K562 (cell line): ENCODE data around the gene ECHDC3. TPM values are rescaled to one million over a fixed set of nuclear protein-coding genes. Genes with fewer than 3 reads are reported as not detected.

Experiments used
- ATAC-seq: fragments of 200-7000 bp; cut with Tn5 transposase; 3 replicates; pipeline ENCODE4 v1.9.1; 2020; ENCODE audit warnings: moderate library complexity
- BruUV-seq: library from RNA; stranded (reverse); fragments of 400-500 nt; replicated peaks from 2 replicates; lab custom pipeline; 2021; lab: Mats Ljungman, UMichigan
- CTCF ChIA-PET: fragments of 300-600 bp; formaldehyde crosslinking; extraction: SDS; loops from one replicate; lab custom pipeline; 2021; ENCODE audit warnings: low intra/inter-chr PET ratio; lab: Yijun Ruan, JAX
- POLR2A ChIA-PET: fragments of 300-600, 350-650 bp; sonication (Branson Sonifier 250); formaldehyde crosslinking; extraction: SDS; loops from one replicate; lab custom pipeline; 2021; ENCODE audit warnings: antibody characterized with exemption, inconsistent platforms; lab: Yijun Ruan, JAX
- DNase-seq, 4 experiments: peaks; one replicate each; pipeline versions ENCODE4 v3.0.0 to v3.0.0-alpha.2; 2011 to 2018; ENCODE audit warnings: low spot score in 3 of 4, mixed read lengths in 3 of 4; ENCODE audit errors: extremely low read depth in 1 of 4
- FAIRE-seq: peaks from 2 replicates; lab custom pipeline; 2011; peaks lifted over from hg19 to GRCh38; lab: Jason Lieb, UNC
- H2AFZ ChIP-seq: 2 replicates; pipeline ENCODE4 v1.6.0; 2011; ENCODE audit warnings: low read depth, low read length, control low read depth, inconsistent platforms
- H3K27ac ChIP-seq: fragments of 200-600 bp; 3 replicates; pipeline ENCODE4 v1.8.0; 2011; ENCODE audit warnings: low read depth, mild to moderate bottlenecking, control low read depth, inconsistent platforms, low read length, moderate library complexity, mixed read lengths; ENCODE audit errors: extremely low read depth
- H3K27me3 ChIP-seq, 2 experiments: fragments of 300-600 bp in 1 of 2; 2 replicates in 1 of 2; 3 replicates in 1 of 2; pipeline versions ENCODE4 v1.6.0 to v1.8.0; 2011; ENCODE audit warnings: inconsistent platforms in 2 of 2, low read length in 2 of 2, mild to moderate bottlenecking in 1 of 2, mixed read lengths in 1 of 2, moderate library complexity in 1 of 2; ENCODE audit not compliant: control insufficient read depth in 2 of 2, insufficient read depth in 2 of 2
- H3K36me3 ChIP-seq: fragments of 300-600 bp; 3 replicates; pipeline ENCODE4 v1.8.0; 2011; ENCODE audit warnings: mild to moderate bottlenecking, low read length, inconsistent platforms; ENCODE audit not compliant: control insufficient read depth, insufficient read depth
- H3K4me1 ChIP-seq, 2 experiments: fragments of 200-600 bp in 1 of 2; replicated peaks in 1 of 2; 2 replicates in 1 of 2; 3 replicates in 1 of 2; pipeline versions ENCODE4 v1.5.1 to v1.8.0; 2011; ENCODE audit warnings: inconsistent platforms in 2 of 2, low read length in 2 of 2, mild to moderate bottlenecking in 1 of 2, mixed read lengths in 1 of 2, moderate library complexity in 1 of 2; ENCODE audit not compliant: control insufficient read depth in 2 of 2, insufficient read depth in 2 of 2
- H3K4me2 ChIP-seq: 2 replicates; pipeline ENCODE4 v1.6.1; 2011; ENCODE audit warnings: low read length, control low read depth, inconsistent platforms, mixed read lengths; ENCODE audit not compliant: insufficient read depth
- H3K4me3 ChIP-seq: fragments of 200-600 bp; sonication (generic), shearing (Covaris generic); 2 replicates; pipeline ENCODE4 v1.5.1; 2016; ENCODE audit warnings: control low read depth, inconsistent platforms
- H3K79me2 ChIP-seq: fragments of 200-600 bp; 3 replicates; pipeline ENCODE4 v1.8.0; 2011; ENCODE audit warnings: low read length, inconsistent platforms; ENCODE audit not compliant: control insufficient read depth, insufficient read depth
- H3K9ac ChIP-seq, 2 experiments: 2 replicates each; pipeline versions ENCODE4 v1.6.0 to v1.6.1; 2011; ENCODE audit warnings: low read depth in 2 of 2, low read length in 2 of 2, control low read depth in 1 of 2, inconsistent platforms in 1 of 2, mild to moderate bottlenecking in 1 of 2, mixed read lengths in 1 of 2; ENCODE audit not compliant: insufficient read depth in 1 of 2
- H3K9me1 ChIP-seq: one replicate; pipeline ENCODE4 v1.6.0; 2011; ENCODE audit warnings: inconsistent platforms, mild to moderate bottlenecking, low read length, moderate library complexity; ENCODE audit not compliant: control insufficient read depth, insufficient read depth
- H3K9me3 ChIP-seq: replicated peaks from 2 replicates; pipeline ENCODE4 v1.5.1; 2011; ENCODE audit warnings: low read depth, low read length, inconsistent platforms; ENCODE audit not compliant: control insufficient read depth, insufficient read depth
- H4K20me1 ChIP-seq: replicated peaks from 2 replicates; pipeline ENCODE4 v1.6.1; 2011; ENCODE audit warnings: low read length, inconsistent platforms, mixed read lengths; ENCODE audit not compliant: control insufficient read depth, insufficient read depth
- PHTF2 ChIP-seq: fragments of 250-450 bp; sonication (Bioruptor Pico); IDR thresholded peaks from 2 replicates; pipeline ENCODE4 v1.5.0; 2021; ENCODE audit warnings: mild to moderate bottlenecking
- ZFP91 ChIP-seq: sonication (generic); formaldehyde crosslinking; IDR thresholded peaks from 2 replicates; pipeline ENCODE4 v1.8.0; 2022; ENCODE audit warnings: mild to moderate bottlenecking, missing genetic modification reagents
- ZZZ3 ChIP-seq: fragments of 450-650 bp; IDR thresholded peaks from 2 replicates; pipeline ENCODE4 v1.6.1; 2016; ENCODE audit warnings: antibody characterized with exemption, mild to moderate bottlenecking, moderate library complexity
- WGBS: fragments of 100-300 bp; shearing (Covaris generic); methylation state at CpG from one replicate; pipeline ENCODE4 v1.1.6; 2016; ENCODE audit warnings: low coverage, mixed read lengths; ENCODE audit not compliant: insufficient coverage; ENCODE audit errors: missing lambda C conversion rate; 5-methylcytosine and 5-hydroxymethylcytosine counted together
- in situ Hi-C: fragments of 300-500 bp; cut with MboI; formaldehyde crosslinking; loops from 4 replicates; pipeline ENCODE4 v1.15.0; 2018; ENCODE audit warnings: inconsistent platforms, mixed read lengths
- intact Hi-C: fragments of 100-400 bp; cut with micrococcal nuclease; formaldehyde crosslinking; loops from 2 replicates; pipeline ENCODE4 v1.14.2; 2022
- polyA plus RNA-seq, 8 experiments: library from polyadenylated mRNA; depleted of rRNA in 4 of 8; stranded (reverse) in 5 of 8; unstranded in 3 of 8; fragments of >200 nt; fragmentation: Nextera tagmentation in 2 of 8; fragmentation: Illumina TruSeq in 1 of 8; extraction: Ambion mirVana in 2 of 8; extraction: Trizol in 1 of 8; gene quantifications; 2 replicates each; pipeline versions ENCODE4 v1.2.1 to v1.2.3, GENCODE V29; 2011 to 2014; ENCODE audit warnings: inconsistent platforms in 1 of 8, missing spikeins in 1 of 8
- total RNA-seq, 7 experiments: library from RNA; depleted of rRNA in 6 of 7; stranded (reverse); fragments of >200 nt in 6 of 7; fragmentation: Illumina TruSeq in 2 of 7; extraction: Trizol in 2 of 7; gene quantifications; 2 replicates each; pipeline versions ENCODE4 v1.2.1 to v1.2.3, GENCODE V29; 2011 to 2021; ENCODE audit warnings: low replicate concordance in 1 of 7

The ECHDC3 gene
- total and polyA plus RNA-seq, 9 of the 15 experiments (the other 6 are each of a cell fraction or from before 2014, with no cell fraction given): 0.53 to 21.9 (median 15.7) TPM

GRCh38 chr10:11756766-11757315 is 14.7 kb downstream of the ECHDC3 start:
- Histone ChIP-seq H3K9me3 (no peaks in the 10 kb centered on the region), H2AFZ (no peak overlapping the region), H3K4me1 (peaks cover 3 to 7% of the 10 kb centered on the region in 2 experiments; a peak in 3 of 5 replicates), H3K36me3 (peaks cover 2% of the 10 kb centered on the region; the same call in 1 of the 3 replicates), H3K79me2 (no peaks in the 10 kb centered on the region), H3K4me3 (no peak overlapping the region), H4K20me1 (peaks cover 12% of the 10 kb centered on the region; the same call in 1 of the 2 replicates)
- no peak for DNase-seq
- in situ Hi-C loops: loop anchor here (5.0 to 25.0 kb wide), 3 partner anchors 240 to 845 kb away; no protein-coding TSS in a partner anchor
- POLR2A ChIA-PET: interaction anchor here (0.6 to 2.8 kb wide), 7 partner anchors 9 to 263 kb away, joined by 3 to 11 read pairs (median 4); no protein-coding TSS in a partner anchor
- TF ChIP-seq PHTF2 (CRISPR knock-in tag) (no peak), ZFP91 (CRISPR knock-in tag) (no peak), ZZZ3 (no peak)
- TF ChIP-seq, all 486 proteins: peak for 0
- Histone ChIP-seq H3K9me1 (no peaks in the 10 kb centered on the region), H3K9ac (no peak overlapping the region), H3K27me3 (no peaks in the 10 kb centered on the region), H3K4me2 (no peak overlapping the region), H3K27ac (no peak overlapping the region)
- 72% methylated on average over 9 of the region's 11 CpGs for WGBS
- ATAC-seq (no peak), FAIRE-seq (no peak)
- no TSS peak for BruUV-seq
- CTCF ChIA-PET: interaction anchor here (1.2 to 2.8 kb wide), 2 partner anchors 241 to 345 kb away, joined by 3 to 47 read pairs; no protein-coding TSS in a partner anchor
- intact Hi-C loops: loop anchor here (5.0 kb wide), 1 partner anchor 325 kb away; no protein-coding TSS in a partner anchor
